Fibroblast of lung (primary cell): ENCODE data around the gene THSD7B. TPM values are rescaled to one million over a fixed set of nuclear protein-coding genes. Genes with fewer than 3 reads are reported as not detected.

Experiments used
- DNase-seq, 2 donors: peaks; one replicate each; pipeline versions ENCODE4 v3.0.0 to v3.0.0-alpha.2; 2010; ENCODE audit warnings: low read depth in 2 of 2
- H2AFZ ChIP-seq: 2 replicates; pipeline ENCODE4 v1.5.1; 2012; ENCODE audit warnings: low read length, control low read depth, inconsistent platforms
- H3K27ac ChIP-seq: 2 replicates; pipeline ENCODE4 v1.5.1; 2011; ENCODE audit warnings: low read length, control low read depth; ENCODE audit not compliant: insufficient read depth
- H3K27me3 ChIP-seq: 2 replicates; pipeline ENCODE4 v1.5.1; 2011; ENCODE audit warnings: mild to moderate bottlenecking, low read length; ENCODE audit not compliant: control insufficient read depth, insufficient read depth
- H3K36me3 ChIP-seq: 2 replicates; pipeline ENCODE4 v1.5.1; 2011; ENCODE audit warnings: low read length; ENCODE audit not compliant: control insufficient read depth, insufficient read depth
- H3K4me1 ChIP-seq: 2 replicates; pipeline ENCODE4 v1.5.1; 2011; ENCODE audit warnings: low read length; ENCODE audit not compliant: control insufficient read depth, insufficient read depth; ENCODE audit errors: extremely low read depth
- H3K4me2 ChIP-seq: 2 replicates; pipeline ENCODE4 v1.5.1; 2011; ENCODE audit warnings: low read length, control low read depth; ENCODE audit not compliant: insufficient read depth; ENCODE audit errors: extremely low read depth
- H3K4me3 ChIP-seq, 4 experiments: fragments of 200-600 bp in 1 of 4; sonication (generic) in 1 of 4; replicated peaks in 1 of 4; 2 replicates each; pipeline ENCODE4 v1.5.1; 2011 to 2016; ENCODE audit warnings: low read length in 4 of 4, low read depth in 3 of 4, mild to moderate bottlenecking in 3 of 4, control low read depth in 2 of 4, inconsistent platforms in 1 of 4, mixed read lengths in 1 of 4; ENCODE audit not compliant: insufficient read depth in 1 of 4; ENCODE audit errors: control extremely low read depth in 1 of 4
- H3K79me2 ChIP-seq: 2 replicates; pipeline ENCODE4 v1.5.1; 2012; ENCODE audit warnings: mild to moderate bottlenecking, low read length, inconsistent platforms; ENCODE audit not compliant: control insufficient read depth, insufficient read depth
- H3K9ac ChIP-seq: 2 replicates; pipeline ENCODE4 v1.5.1; 2011; ENCODE audit warnings: mild to moderate bottlenecking, low read length, control low read depth; ENCODE audit not compliant: insufficient read depth
- H3K9me3 ChIP-seq: 2 replicates; pipeline ENCODE4 v1.5.1; 2012; ENCODE audit warnings: low read depth, low read length; ENCODE audit not compliant: control insufficient read depth, insufficient read depth
- H4K20me1 ChIP-seq: 2 replicates; pipeline ENCODE4 v1.5.1; 2011; ENCODE audit warnings: low read length; ENCODE audit not compliant: control insufficient read depth, insufficient read depth; ENCODE audit errors: extremely low read depth
- CTCF ChIP-seq, 2 donors: IDR thresholded peaks in 1 of 2; conservative IDR thresholded peaks in 1 of 2; 1 replicate in 1 of 2; 2 replicates in 1 of 2; pipeline ENCODE4 v1.5.1; 2011 to 2012; ENCODE audit warnings: low read length in 2 of 2, control low read depth in 1 of 2, inconsistent platforms in 1 of 2, low read depth in 1 of 2, mild to moderate bottlenecking in 1 of 2
- EZH2 ChIP-seq: IDR thresholded peaks from 2 replicates; pipeline ENCODE4 v1.5.1; 2012; ENCODE audit warnings: low read length, control low read depth, mild to moderate bottlenecking; ENCODE audit errors: missing control alignments
- polyA plus RNA-seq, 2 donors: library from polyadenylated mRNA; depleted of rRNA in 1 of 2; stranded (reverse) in 1 of 2; unstranded in 1 of 2; fragments of >200 nt; gene quantifications; 2 replicates each; pipeline ENCODE4 v1.2.1, GENCODE V29; 2011 to 2012; ENCODE audit warnings: missing spikeins in 1 of 2
- total RNA-seq: library from RNA; depleted of rRNA; stranded (reverse); fragments of >200 nt; gene quantifications from 2 replicates; pipeline ENCODE4 v1.2.1, GENCODE V29; 2014

The THSD7B gene
- total and polyA plus RNA-seq, 2 donors (not counting 1 experiment from before 2014, with no cell fraction given), result under 0.01 TPM; not detected in 1

- no peak overlapping the region for H3K9ac ChIP-seq
- H3K27ac ChIP-seq, result no peak overlapping the region
- no peak overlapping the region for H3K4me2 ChIP-seq
- no peak overlapping the region for H2AFZ ChIP-seq
- TF ChIP-seq CTCF (conservative IDR thresholded peaks at IDR 0.05 in 1 of 2, IDR thresholded peaks at IDR 0.05 in 1 of 2; ENCODE audit: low read depth in 1 of 2, low read length in 2 of 2) (no peak), EZH2 (no peak)
- H3K36me3 ChIP-seq, result no peaks in the 10 kb centered on the region
- H3K27me3 ChIP-seq, result no peaks in the 10 kb centered on the region
- H3K4me3 ChIP-seq, result no peak overlapping the region
- H4K20me1 ChIP-seq, result no peaks in the 10 kb centered on the region
- H3K4me1 ChIP-seq, result no peaks in the 10 kb centered on the region
- DNase-seq, result no peak
- H3K79me2 ChIP-seq, result no peaks in the 10 kb centered on the region
- H3K9me3 ChIP-seq, result no peaks in the 10 kb centered on the region
Observed at GRCh38 chr2:137181370-137181769, 416.0 kb downstream of the THSD7B start.

- no peaks in the 10 kb centered on the region for H3K4me1 ChIP-seq
- no peaks in the 10 kb centered on the region for H3K9me3 ChIP-seq
- H3K36me3 ChIP-seq, result no peaks in the 10 kb centered on the region
- H3K4me3 ChIP-seq, result no peak overlapping the region
- TF ChIP-seq EZH2, result no peak
- TF ChIP-seq CTCF (conservative IDR thresholded peaks at IDR 0.05 in 1 of 2, IDR thresholded peaks at IDR 0.05 in 1 of 2; ENCODE audit: low read depth in 1 of 2, low read length in 2 of 2), result no peak
- H2AFZ ChIP-seq, result no peak overlapping the region
- H3K4me2 ChIP-seq, result no peak overlapping the region
- no peak overlapping the region for H3K27ac ChIP-seq
- H3K9ac ChIP-seq, result no peak overlapping the region
- DNase-seq, result no peak
- no peaks in the 10 kb centered on the region for H3K79me2 ChIP-seq
- no peaks in the 10 kb centered on the region for H4K20me1 ChIP-seq
- H3K27me3 ChIP-seq, result no peaks in the 10 kb centered on the region
Observed at GRCh38 chr2:137182071-137182470, 416.7 kb downstream of the THSD7B start.

- no peak overlapping the region for H3K4me3 ChIP-seq
- H3K36me3 ChIP-seq, result no peaks in the 10 kb centered on the region
- no peak overlapping the region for H3K4me2 ChIP-seq
- no peak overlapping the region for H2AFZ ChIP-seq
- no peak overlapping the region for H3K9ac ChIP-seq
- H3K4me1 ChIP-seq, result no peaks in the 10 kb centered on the region
- no peak for TF ChIP-seq CTCF (conservative IDR thresholded peaks at IDR 0.05 in 1 of 2, IDR thresholded peaks at IDR 0.05 in 1 of 2; ENCODE audit: low read depth in 1 of 2, low read length in 2 of 2)
- TF ChIP-seq EZH2, result no peak
- H3K9me3 ChIP-seq, result no peaks in the 10 kb centered on the region
- no peaks in the 10 kb centered on the region for H3K79me2 ChIP-seq
- H3K27ac ChIP-seq, result no peak overlapping the region
- H3K27me3 ChIP-seq, result no peaks in the 10 kb centered on the region
- H4K20me1 ChIP-seq, result no peaks in the 10 kb centered on the region
- DNase-seq, result no peak
Observed at GRCh38 chr2:137183206-137183898, 418.0 kb downstream of the THSD7B start.
